Stimulated activated CD8-positive, alpha-beta memory T cell treated with anti-CD3 and anti-CD28 coated beads, Interleukin-12 subunit alpha, Interleukin-12 subunit beta, amount 100 ng/mL, for 4 hours (primary cell): Measurements from ENCODE around the gene TFAP2A.

Source experiments
- DNase-seq: peaks from one replicate; pipeline ENCODE4 v3.0.0-alpha.2; 2020; ENCODE audit warnings: low read depth

Gene TFAP2A

GRCh38 chr6:10414756-10415616 lies at the start of gene TFAP2A:
TSS of gene TFAP2A (minus strand) at chr6:10415074. CDS start at chr6:10414991, 83 bp downstream.
- no peak for DNase-seq

DNA sequence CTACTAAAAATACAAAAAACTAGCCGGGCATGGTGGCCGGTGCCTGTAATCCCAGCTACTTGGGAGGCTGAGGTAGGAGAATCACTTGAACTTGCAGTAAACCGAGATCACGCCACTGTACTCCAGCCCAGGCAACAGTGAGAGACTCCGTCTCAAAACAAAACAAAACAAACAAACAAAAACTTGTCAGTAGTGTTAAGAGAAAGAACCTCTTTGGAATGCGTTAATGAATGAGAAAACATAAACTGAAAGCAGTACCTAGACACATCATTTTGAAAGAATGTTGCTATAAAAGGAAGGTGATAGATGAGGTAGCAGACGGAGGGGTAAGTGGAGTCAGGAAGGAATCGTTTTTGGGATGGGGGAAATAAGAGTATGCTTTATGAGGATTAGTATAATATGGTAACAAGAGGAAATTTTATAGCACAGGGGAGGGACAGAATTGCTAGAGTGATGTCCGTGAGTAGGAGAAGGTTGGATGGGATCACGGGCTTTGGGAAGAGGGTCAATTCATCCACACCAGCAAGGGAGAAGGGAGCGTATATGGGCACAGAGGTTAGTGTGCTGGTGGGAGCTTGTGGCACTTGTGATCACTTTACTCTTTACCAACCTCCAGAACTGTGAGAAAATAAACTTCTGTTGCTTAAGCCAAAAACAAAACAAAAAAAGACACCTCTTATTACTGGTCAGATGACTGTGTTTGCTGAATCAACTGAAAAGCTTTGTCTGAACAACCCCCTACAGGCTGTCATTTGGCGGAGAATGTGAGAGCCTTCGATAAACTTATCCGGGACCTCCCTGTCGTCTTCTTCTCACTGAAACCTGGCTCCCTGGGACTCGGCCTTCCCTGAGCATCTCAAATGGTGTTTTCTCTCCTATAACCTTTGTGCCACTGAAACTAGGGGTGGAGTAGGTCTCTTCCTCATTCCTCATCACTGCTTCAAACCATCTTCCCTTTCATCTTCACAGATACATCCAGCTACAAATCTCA lies 48.9 kb upstream of the TFAP2A start:
- no peak for DNase-seq

GRCh38 chr6:10463040-10463439 lies 48.2 kb upstream of the TFAP2A start:
- DNase-seq: no peak

DNA sequence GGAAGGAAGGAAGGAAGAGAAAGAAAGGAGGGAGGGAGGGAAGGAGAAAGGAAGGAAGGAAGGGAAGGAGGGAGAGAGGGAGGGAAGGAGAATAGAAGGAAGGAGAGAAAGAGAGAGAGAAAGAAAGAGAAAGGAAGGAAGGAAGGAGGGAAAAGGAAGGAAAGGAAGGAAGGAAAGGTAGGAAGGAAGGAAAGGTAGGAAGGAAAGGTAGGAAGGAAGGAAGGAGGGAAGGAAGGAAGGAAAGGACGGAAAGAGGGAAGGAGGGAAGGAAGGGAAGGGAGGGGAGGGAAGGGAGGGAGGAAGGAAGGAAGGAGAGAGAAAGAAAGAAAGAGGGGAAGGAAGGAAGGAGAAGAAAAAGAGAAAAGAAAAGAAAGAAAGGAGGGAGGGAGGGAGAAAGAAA lies 47.0 kb upstream of the TFAP2A start:
- DNase-seq: no peak

GRCh38 chr6:10460096-10460495 lies 45.2 kb upstream of the TFAP2A start:
- no peak for DNase-seq

DNA sequence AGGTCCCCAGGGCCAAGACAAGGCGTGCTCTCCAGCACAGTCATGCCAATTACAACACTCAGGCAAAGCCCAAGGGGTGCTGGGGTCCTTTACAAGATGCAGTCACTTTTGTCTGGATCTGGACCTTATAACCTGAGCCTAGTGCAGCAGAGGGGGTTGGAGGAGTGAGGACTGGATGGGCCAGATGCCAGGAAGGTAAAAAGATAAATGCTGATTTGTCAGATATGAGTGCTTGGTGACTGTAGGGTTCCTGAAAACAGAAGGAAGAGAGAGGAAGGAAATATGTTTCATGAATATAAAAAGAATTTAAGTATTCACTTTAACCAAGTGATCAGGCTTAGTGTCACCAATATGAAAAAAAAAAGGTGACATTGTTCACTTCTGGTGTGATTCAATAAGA lies 43.4 kb upstream of the TFAP2A start:
- no peak for DNase-seq

DNA sequence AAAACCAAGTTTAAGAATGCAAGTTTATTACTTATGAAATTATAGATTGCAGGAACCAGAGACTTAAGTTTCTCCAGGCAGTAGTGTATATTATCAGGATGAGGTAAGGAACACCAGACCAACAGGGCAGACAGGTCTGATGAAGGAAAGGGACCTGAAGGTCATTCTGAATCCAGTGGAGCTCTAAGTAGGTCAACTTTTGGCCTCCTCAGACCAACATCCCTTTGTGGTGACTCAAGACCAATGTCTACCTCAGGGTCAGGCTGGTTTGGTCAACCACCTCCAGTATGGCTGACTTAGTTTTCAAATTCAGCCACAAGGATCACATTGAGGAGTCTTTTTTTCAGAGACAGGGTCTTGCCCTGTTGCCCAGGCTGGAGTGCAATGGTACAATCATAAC lies 38.7 kb upstream of the TFAP2A start:
- no peak for DNase-seq

GRCh38 chr6:10451828-10452509 lies 37.1 kb upstream of the TFAP2A start:
- no peak for DNase-seq

DNA sequence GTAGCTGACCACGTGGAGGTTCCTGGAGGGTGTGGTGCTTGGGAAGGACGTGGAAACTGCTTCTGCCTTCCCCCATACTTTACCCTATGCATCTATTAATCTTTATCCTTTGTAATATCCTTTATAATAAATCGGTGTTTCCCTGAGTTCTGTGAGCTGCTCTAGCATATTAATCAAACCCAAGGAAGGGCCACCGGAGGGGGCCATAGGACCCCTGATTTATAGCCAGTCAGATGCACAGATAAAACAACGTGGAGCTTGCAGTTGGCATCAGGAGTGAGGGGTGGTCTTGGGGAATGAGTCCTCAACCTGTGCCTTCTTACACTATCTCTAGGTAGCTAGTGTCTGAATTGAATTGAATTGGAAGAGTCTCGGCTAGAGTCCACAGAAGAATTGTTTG lies 36.5 kb upstream of the TFAP2A start:
- DNase-seq: no peak

GRCh38 chr6:10449751-10450150 lies 34.9 kb upstream of the TFAP2A start:
- DNase-seq: no peak

- DNase-seq: no peak
These were observed 33.2 kb upstream of the TFAP2A start for GRCh38 chr6:10448096-10448495.

- DNase-seq: no peak
These were observed 31.7 kb upstream of the TFAP2A start for GRCh38 chr6:10446548-10446947.

DNA sequence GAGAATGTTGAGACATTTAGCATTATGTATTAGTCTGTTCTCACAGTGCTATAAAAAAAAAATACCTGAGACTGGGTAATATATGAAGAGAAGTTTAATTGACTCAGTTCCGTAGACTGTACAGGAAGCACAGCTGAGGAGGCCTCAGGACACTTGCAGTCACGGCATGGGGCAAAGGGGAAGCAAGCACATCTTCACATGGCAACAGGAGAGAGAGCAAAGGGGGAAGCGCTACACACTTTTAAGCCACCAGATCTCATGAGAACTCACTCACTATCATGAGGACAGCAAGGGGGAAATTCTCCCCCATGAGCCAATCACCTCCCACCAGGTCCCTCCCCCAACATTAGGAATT lies 26.8 kb upstream of the TFAP2A start:
- no peak for DNase-seq

- no peak for DNase-seq
These were observed 26.3 kb upstream of the TFAP2A start for GRCh38 chr6:10441004-10441654.

DNA sequence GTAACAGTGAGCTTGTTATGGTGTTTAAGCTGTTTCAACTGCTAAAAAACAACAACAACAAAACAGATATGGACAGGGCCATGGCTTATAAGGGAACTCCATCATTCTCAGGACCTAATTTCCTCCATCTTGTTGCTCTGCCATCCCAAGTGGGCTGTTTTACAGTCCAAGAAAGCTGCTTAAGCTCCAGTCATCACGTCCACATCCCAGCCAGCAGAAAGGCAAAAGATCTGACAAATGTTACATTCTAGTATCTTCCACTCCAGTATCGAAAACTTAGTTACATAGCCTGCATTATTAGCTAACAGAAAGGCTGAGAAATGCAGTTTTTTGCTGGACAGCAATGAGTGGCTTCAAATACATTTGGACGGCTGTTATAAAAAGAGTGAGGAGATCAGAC lies 23.0 kb upstream of the TFAP2A start:
- DNase-seq: no peak

DNA sequence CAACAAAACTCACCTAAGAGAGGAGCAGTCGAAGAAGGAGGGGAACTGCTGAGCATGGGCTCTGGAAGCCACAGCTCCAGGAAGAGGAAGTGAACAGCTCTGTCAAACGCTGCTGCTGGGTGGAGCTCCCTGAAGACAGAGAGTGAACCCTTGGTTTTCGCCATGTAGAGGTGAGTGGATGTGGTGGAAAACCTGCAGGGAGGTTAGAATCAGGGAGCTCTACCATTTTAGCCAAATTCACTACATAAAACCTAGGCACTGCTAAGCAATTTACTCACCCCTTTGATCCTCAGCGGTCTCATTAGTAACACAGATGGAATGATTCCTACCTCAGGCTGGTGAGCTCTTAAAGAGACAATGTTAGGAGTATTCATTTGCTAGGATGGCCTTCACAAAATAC lies 19.4 kb upstream of the TFAP2A start:
- no peak for DNase-seq

- DNase-seq: no peak
These were observed 18.4 kb upstream of the TFAP2A start for GRCh38 chr6:10433322-10433721.

DNA sequence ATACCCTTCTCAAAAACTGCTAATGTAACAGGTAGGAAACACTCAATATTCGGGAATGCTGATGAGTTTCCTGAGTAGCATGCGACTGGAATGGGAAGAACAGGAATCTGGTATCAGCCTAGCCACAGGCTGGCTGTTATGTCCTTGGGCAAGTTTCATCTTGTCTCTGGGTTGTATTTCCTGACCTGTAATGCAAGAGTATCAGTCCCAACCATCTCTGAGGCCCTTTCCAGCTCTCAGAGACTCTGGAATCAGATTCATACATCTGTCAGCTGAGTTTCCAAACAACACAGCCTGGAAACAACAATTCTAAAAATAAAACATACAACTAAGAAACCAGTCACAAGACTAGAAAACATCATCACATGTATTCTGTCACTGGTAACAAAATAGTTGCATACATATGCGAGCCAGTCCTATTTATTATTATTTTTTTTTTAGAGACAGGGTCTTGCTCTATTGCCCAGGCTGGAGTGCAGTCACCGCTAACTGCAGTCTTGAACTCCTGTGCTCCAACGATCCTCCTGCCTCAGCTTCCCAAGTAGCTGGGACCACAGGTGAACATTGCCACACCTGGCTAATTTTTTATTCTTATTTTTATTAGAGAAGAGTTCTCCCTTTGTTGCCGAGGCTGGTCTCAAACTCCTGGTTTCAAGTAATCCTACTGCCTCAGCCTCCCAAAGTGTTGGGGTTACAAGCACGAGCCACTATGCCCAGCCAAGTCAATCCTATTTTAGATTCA lies 16.7 kb upstream of the TFAP2A start:
- DNase-seq: no peak

- DNase-seq: no peak
These were observed 15.0 kb upstream of the TFAP2A start for GRCh38 chr6:10429638-10430427.

DNA sequence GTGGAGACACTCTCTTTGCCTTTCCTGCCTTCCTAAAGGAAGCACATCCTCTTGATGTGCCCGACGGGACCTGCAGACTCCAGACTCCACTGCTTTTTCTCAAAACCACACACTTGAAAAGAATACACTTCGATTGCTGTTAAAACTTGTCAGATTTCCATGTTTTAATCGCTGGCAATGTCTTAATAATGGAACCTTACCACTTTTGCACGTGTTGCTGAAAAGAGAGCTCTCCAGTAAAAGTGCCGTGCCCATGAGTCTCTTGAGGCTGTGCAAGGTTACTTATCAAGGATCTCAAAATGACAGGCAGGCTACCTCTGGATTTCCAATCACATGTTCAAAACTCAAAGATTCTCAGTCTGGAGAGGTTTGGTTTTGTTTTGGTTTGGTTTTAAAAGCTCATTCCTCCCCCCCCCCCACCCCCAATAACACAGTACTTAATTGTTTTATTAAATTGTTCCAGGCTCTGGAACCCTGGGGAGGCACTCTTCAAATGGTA lies 12.0 kb upstream of the TFAP2A start:
- DNase-seq: no peak
